Loucy (cell line): ENCODE results near the gene LILRB3.

Experiments used
- CTCF ChIP-seq: fragments of 200-600 bp; sonication (generic); conservative IDR thresholded peaks from 2 replicates; pipeline ENCODE4 v1.5.1; 2014; ENCODE audit warnings: mild to moderate bottlenecking, antibody characterized with exemption, low read length
- EZH2phosphoT487 ChIP-seq: fragments of 200-600 bp; IDR thresholded peaks from 2 replicates; pipeline ENCODE4 v1.6.1; 2018; ENCODE audit warnings: antibody characterized with exemption, mild to moderate bottlenecking, moderate library complexity, borderline replicate concordance

GRCh38 chr19:54188215-54188871 lies 34.5 kb downstream of the LILRB3 start:
- TF ChIP-seq CTCF = no peak
- no peak for TF ChIP-seq EZH2phosphoT487
